ENCODE results near the gene BIRC7.

Gene BIRC7

DNA sequence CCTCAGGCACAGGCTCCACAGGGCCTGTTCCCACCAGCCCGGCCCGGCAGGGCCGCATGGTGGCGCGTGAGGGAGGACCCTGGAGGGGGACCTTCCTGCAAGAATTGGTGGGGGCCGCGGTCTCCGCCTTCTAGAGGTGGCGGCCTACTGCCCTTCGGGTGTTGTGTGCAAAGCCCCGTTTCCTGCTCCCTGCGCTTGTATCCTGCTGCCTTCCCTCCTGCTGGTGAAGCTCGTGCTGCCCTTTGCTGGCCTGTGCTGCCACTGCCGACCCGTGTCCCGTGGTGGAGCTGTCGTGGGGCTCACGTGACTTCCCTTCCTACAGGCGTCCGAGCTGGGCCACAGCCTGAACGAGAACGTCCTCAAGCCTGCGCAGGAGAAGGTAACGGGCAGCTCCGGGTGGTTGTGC is 48.8 kb downstream of the BIRC7 start:
- DNase-seq: no peak

DNA sequence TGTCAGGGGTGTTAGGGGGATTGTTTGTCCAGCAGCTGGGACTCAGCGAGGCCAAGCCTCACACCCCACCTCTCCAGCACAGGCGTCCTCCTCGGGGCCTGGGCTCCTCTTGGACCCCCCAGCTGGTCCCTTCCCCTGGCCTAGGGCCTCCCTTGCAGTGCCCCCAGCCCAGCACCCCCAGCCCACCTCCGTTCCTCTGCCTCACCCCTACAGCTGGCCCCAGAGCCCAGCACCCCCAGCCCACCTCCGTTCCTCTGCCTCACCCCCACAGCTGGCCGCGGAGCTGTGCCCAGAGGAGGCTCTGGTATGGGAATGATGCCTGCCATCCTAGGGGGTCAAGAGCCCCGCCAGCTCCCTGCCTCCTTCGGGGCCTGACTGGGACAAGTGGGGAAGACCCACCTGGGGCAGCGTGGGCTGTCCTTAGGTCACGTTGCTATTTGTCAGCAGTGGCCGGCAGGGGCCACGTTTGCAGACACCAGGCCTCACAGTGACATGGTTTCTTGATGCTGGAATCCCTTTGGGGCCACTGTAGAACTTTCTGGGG is 49.3 kb downstream of the BIRC7 start:
- DNase-seq: no peak

DNA sequence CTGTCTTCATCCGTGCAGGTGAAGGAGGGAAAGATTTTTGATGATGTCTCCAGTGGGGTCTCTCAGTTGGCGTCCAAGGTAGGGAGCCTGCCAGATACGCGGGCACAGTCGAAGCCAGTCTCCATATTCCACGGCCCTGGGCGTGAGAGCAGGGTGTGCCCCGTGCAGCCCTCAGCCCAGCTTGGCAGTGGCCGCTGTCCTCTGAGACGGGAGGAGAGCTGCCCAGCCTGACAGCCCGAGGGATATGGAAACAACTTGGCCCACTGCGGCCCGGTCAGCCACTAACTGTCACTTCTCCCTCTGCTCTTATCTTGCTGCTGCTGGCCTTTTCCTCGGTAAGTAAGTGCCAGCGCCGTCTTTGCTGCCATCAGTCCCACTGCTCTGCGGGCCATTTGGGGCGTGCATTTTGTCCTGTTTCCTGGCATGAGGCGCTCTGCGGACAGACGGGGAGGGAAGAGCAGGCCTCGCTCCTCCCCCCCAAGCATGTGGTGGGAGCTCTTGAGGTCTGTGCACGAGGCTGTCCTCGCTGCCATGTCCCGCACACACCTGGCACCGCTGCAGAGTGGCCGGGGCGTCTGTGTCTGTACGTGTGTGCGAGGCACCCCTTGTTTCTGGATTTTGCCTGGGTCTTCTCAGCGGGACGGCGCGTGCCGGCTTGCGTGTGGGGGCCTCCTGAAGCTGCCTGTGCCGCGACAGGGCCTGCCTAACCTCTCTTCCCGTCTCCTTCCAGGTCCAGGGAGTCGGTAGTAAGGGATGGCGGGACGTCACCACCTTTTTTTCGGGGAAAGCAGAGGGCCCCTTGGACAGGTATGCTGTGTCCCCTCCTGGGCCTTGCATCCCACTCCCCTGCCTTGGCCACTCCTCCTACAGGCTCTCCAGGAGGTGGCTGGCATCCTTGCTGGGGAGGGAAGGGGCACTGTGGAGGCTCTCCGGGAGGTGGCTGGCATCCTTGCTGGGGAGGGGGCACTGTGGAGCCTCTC is 50.2 kb downstream of the BIRC7 start:
- no peak for DNase-seq

DNA sequence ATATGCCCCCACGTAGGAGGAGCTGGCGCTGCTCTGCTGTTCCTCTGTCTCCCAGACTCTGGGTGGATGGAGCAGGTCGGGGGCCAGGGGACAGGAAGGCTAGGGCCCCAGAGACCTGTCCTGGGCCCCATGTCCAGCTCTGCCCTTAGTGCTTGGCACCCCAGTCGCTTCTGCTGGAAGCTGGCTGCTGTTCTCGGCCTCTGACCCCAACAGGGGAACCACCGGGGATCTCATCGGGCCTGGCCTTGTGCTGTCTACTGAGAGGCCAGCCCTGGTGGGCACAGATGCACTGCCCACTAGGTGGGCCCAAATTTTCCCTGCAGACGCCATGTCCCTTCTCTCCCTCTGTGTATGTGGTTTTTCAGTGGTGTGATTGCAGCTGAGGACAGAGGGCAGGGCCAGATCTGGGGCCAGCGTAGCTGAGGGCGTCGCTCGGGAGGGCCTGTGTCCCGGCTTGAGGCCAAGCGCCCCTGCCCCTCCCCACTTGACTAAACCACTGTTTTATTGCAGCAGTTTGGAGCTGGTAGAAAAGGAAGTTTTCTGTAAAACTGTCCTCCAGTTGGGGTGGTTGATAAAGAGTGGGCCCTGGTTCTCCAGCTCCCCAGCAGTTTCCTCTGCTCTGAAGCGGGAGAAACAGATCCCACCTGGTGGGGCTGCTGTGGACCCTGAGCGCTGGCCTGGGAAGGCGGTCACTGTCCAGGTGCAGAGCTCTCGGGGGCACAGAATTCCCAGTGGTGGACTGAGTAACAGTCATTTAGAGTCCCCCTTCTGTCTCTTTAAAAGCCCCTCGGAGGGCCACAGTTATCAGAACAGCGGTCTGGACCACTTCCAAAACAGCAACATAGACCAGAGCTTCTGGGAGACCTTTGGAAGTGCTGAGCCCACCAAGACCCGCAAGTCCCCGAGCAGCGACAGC is 51.3 kb downstream of the BIRC7 start:
- no peak for DNase-seq

DNA sequence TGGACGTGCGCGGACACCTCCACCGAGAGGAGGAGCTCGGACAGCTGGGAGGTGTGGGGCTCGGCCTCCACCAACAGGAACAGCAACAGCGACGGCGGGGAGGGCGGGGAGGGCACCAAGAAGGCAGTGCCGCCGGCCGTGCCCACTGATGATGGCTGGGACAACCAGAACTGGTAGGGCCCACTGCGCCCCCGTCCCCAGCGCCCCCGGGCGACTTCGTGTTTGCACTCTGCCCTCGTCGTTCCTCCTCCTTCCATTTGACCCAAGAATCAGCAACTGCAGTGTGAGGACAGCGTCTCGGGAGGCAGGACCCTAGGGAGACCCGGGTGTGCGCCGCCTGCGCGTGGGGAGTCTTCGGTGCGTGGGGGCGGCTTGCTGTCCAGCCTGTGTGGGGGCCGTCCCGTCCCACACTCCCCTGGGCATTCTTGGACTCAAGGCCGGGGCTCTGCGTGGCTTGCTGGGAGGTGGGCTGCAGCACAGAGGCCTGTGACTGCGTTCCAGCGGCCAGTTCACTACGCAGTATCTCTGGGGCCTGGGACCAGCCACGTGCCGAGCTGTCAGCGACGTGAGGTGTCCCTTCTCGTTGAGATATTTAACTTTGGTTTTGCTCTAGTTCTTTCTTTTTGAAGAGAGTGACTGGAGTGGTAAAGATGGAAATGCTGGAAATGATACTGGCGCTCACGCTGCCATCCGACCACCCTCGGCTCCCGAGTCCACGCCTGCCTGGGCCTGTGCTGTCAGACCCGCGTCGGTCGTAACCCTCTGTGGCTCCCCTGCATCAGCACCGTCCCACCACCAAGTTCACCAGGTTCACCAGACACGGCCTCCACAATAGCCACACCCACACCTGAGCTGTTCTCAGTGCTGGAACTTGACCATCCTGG is 52.2 kb downstream of the BIRC7 start:
- no peak for DNase-seq

DNA sequence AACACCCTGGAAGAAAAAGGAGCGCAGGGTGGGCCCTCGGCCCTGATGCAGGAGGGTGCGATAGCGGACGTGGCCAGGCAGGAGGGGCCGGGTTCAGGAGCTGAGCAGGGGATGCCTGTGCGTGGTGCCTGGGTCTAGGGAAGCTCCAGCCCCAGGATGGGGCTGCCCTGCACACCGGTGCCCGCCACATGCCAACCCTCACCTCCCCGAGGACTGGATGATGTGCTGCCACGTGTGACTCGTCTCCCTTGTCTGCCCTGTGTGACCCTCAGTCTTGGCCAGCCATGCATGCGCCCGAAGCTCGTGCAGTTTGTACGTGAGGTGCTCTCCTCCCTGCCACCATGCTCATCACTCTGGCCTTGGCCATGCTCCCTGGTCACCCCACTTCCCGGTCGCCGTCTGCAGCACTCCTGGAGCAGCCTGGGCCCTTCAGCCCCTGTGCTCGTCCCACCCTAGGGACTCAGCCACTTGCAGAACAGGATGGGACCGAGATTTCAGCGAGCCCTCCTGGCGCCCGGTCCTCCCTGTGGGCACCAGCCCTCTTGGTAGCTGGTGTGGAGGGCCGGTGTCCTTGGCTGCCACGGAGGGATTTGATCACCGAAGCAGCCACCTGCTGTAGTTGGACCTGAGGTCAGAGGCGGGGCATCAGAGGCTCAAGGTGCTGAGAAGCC is 53.0 kb downstream of the BIRC7 start:
- no peak for DNase-seq

DNA sequence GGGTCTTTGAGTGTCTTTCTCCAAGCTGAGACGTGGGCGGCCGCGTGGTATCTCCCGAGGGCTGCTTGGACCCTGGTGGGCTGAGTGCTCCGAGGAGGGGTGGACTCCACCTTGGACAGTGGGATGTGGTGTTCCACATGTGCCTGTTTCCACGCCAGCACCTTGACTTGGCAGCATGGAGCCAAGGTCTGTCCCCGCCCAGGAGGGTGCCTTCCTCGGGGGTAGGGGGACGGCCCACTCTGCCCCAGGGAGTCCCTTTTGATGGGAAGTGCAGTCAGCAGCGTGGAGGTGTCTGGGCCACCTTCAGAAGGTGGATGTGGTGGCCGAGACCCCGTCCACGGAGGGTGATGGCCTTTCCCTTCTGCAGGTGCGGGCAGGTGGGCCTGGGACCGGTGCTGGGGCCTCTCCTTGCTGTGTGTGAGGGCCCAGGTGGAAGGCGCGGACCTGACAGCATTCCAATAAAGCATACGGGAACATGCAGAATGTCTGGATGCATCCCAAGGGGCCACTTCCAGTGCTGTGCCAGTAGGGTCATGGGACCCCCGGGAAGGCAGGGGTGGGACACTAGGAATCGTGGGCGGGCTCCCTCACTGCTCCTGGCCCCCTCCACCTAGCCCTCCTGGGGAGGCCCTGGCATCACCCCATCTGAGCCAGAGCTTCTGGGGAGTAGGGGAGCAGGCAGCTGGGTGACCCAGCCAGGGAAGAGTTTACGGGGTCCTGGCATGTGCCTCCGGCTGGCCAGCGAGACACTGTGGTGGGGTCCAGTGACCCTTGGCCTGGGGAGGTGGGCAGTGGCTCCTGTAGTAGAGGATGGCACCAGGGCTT is 53.8 kb downstream of the BIRC7 start:
- no peak for DNase-seq
